Pancreas (tissue), 10 donors: Measurements from ENCODE around the gene SPTB. TPM values are rescaled to one million over a fixed set of nuclear protein-coding genes. Genes with fewer than 3 reads are reported as not detected.

Source experiments
- ATAC-seq, 4 donors: fragments of 200-7000 bp; cut with Tn5 transposase; one replicate each; pipeline versions ENCODE4 v1.8.0 to v1.9.1; 2020; ENCODE audit warnings: mild to moderate bottlenecking in 4 of 4, moderate library complexity in 4 of 4
- DNase-seq, 6 donors: peaks; one replicate each; pipeline ENCODE4 v3.0.0-alpha.2; 2020
- FAIRE-seq: peaks from 2 replicates; lab custom pipeline; 2012; peaks lifted over from hg19 to GRCh38; lab: Jason Lieb, UNC
- H3K27ac ChIP-seq, 4 donors: fragments of 200-600 bp; sonication (generic); 1 replicate in 3 of 4; 2 replicates in 1 of 4; pipeline versions ENCODE4 v1.5.0 to v1.8.0; 2020
- H3K27me3 ChIP-seq, 4 donors: fragments of 200-600 bp; one replicate each; pipeline ENCODE4 v1.8.0; 2021
- H3K36me3 ChIP-seq, 3 donors: fragments of 200-600 bp; sonication (generic) in 1 of 3; one replicate each; pipeline versions ENCODE4 v1.5.0 to v1.8.0; 2020 to 2021
- H3K4me1 ChIP-seq, 3 donors: fragments of 200-600 bp; one replicate each; pipeline ENCODE4 v1.8.0; 2021
- H3K4me3 ChIP-seq, 4 donors: fragments of 200-600 bp; sonication (generic) in 2 of 4; one replicate each; pipeline versions ENCODE4 v1.5.0 to v1.8.0; 2020 to 2021
- H3K9me3 ChIP-seq, 4 donors: fragments of 200-600 bp; one replicate each; pipeline ENCODE4 v1.8.0; 2021
- WGBS, 2 donors: extraction: QIAGEN DNeasy Blood & Tissue Kit; methylation state at CpG; one replicate each; pipeline ENCODE4 v1.1.7; 2013; 5-methylcytosine and 5-hydroxymethylcytosine counted together
- intact Hi-C, 3 donors: fragments of 100-400 bp; cut with DNase I; formaldehyde crosslinking; loops; one replicate each; pipeline versions ENCODE4 v1.11.1 to v1.14.2; 2022
- polyA plus RNA-seq, 2 donors: library from polyadenylated mRNA; stranded (reverse); fragments of 200-250 nt; gene quantifications; one replicate each; pipeline ENCODE4 v1.2.3, GENCODE V29; 2013
- total RNA-seq, 6 donors: library from RNA; stranded (reverse); fragmentation: NEBNext Ultra II Directional in 4 of 6; extraction: Animal tissue kit (Norgen Biotek cat#: 25700) in 4 of 6; gene quantifications; one replicate each; pipeline versions ENCODE4 v1.2.1 to v1.2.4, GENCODE V29; 2021 to 2023
- TF ChIP-seq, protein P1 (sequence below), 4 donors: fragments of 200-600 bp; sonication (generic) in 3 of 4; IDR thresholded peaks; one replicate each; pipeline versions ENCODE4 v1.5.0 to v1.8.0; 2021; ENCODE audit warnings: antibody characterized with exemption in 4 of 4
- donor health status: healthy with polysubstance abuse.
- donor health status: DM: no; HTN: no; CAD: no; lungs with moderate emphysema.
- donor health status: DM: no; HTN: no; CAD: no.
- donor health status: control.
- donor health status: control.
- donor health status: Bipolar disorder and iron deficiency.
- donor health status: DM: yes; HTN: yes; CAD: no.
- donor health status: DM: no; HTN: no; CAD: no.
- donor health status: DM: no; HTN: no; CAD: no.
- donor health status: DM: yes; HTN: yes; CAD: no.

The SPTB gene
- total and polyA plus RNA-seq, 8 donors, result 0.73 to 6.5 (median 2.8) TPM

DNA sequence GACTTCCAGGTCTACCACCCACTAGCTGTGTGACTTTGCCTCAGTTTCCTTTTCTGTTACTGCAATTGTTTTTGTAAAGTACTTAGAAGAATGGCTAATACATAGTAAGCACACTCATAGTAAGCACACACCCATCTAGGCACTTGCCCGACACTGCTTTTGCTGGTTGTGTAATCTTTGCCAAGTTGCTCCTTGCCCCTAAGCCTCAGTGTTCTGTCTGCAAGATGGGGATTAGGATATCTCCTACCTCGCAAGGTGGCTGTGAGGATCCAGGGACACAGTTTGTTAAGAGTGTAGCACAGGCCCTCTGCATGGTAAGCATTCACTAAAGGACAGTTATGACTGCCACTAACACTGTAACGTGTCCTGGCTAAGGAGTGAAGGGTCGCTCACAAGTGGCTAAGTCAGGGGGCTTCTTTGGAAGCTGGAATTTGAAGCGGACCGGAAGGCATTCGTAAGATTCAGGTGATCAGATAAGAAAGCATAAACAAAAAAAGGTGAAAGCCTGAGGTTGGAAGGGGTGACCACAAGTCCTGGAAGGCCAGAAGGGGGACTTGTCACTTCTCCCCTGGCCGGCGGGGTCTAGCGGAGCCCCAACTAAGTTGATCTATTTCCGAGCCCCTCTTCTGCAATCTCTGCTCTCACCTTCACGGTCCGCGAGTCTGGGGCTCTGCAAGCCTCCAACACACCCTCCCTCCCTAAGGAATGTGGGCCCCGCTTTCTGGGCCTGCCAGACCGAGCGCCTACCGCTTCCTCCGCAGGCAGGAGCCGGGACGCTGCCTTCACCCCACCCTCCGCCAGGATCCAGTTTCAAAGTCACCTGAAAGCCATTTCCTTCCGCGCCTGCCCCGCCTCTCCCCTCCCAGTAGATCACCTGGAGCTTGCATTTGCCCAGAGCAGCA lies 177.0 kb downstream of the SPTB start:
- FAIRE-seq, result no peak
- no peaks in the 10 kb centered on the region for H3K27me3 ChIP-seq
- WGBS, 2 donors, result 26 to 35% methylated on average over 24 to 25 of the region's 25 CpGs
- H3K9me3 ChIP-seq, result no peaks in the 10 kb centered on the region
- H3K4me1 ChIP-seq, result peaks cover 21 to 31% (median 31%) of the 10 kb centered on the region in 3 donors
- H3K27ac ChIP-seq, result peak overlapping the region; percentile 83 to 94 (median 88)
- intact Hi-C loops, result no loop called here
- TF ChIP-seq, protein P1, sequence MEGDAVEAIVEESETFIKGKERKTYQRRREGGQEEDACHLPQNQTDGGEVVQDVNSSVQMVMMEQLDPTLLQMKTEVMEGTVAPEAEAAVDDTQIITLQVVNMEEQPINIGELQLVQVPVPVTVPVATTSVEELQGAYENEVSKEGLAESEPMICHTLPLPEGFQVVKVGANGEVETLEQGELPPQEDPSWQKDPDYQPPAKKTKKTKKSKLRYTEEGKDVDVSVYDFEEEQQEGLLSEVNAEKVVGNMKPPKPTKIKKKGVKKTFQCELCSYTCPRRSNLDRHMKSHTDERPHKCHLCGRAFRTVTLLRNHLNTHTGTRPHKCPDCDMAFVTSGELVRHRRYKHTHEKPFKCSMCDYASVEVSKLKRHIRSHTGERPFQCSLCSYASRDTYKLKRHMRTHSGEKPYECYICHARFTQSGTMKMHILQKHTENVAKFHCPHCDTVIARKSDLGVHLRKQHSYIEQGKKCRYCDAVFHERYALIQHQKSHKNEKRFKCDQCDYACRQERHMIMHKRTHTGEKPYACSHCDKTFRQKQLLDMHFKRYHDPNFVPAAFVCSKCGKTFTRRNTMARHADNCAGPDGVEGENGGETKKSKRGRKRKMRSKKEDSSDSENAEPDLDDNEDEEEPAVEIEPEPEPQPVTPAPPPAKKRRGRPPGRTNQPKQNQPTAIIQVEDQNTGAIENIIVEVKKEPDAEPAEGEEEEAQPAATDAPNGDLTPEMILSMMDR (IDR thresholded peaks at IDR 0.05), result no peak
- peak; percentile 72 to 87 (median 80) for DNase-seq
- ATAC-seq, result peak; percentile 49 to 66 (median 57)
- H3K4me3 ChIP-seq, result peak overlapping the region in 2 of 4 donors; percentile 69 to 87
- H3K36me3 ChIP-seq, result no peaks in the 10 kb centered on the region

DNA sequence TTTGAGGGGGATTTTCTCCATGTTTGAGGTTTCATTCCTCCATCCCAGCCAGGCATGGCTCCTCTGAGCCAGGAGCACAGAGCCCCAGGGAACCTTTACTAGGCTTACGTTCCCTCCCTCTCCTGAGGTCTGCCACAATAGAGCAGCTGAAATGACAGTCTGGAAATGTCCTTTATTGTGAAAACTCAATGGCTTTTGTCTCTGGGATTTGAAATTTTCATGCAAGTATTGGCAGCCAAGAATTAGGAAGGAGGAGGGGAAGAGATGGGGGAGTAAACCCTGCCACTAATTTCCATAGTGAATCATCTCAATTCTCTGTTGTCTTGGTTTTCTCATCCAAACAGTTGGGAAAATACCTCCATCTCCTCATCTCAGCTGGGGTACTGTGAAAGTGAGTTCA lies 178.0 kb downstream of the SPTB start:
- H3K36me3 ChIP-seq, result no peaks in the 10 kb centered on the region
- 88 to 93% methylated on average over 1 of the region's 1 CpG for WGBS, 2 donors
- no peak for ATAC-seq
- no peaks in the 10 kb centered on the region for H3K9me3 ChIP-seq
- H3K4me3 ChIP-seq, result no peak overlapping the region
- no peak for DNase-seq
- no peaks in the 10 kb centered on the region for H3K27me3 ChIP-seq
- TF ChIP-seq, protein P1 (IDR thresholded peaks at IDR 0.05), result no peak
- intact Hi-C loops, result no loop called here
- H3K27ac ChIP-seq, result no peak overlapping the region
- H3K4me1 ChIP-seq, result peaks cover 10 to 21% (median 20%) of the 10 kb centered on the region in 3 donors
- FAIRE-seq, result no peak

DNA sequence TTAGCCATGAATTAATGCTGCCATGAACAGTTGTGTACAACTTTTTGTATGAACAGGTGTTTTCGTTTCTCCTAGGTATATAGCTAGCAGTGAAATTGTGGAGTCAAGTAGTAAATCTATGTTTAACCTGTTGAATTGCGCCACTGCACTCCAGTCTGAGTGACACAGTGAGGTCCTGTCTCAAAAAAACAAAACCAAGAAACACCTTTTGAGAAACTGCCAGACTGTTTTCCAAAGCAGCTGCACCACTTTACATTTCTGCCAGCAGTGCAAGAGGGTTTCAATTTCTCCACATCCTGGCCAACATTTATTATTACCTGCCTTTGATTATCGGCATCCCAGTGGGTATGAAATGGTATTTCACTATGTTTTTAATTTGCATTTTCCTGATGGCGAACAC lies 178.8 kb downstream of the SPTB start:
- 74 to 79% methylated on average over 4 of the region's 4 CpGs for WGBS, 2 donors
- H3K27ac ChIP-seq, result no peak overlapping the region
- TF ChIP-seq, protein P1 (IDR thresholded peaks at IDR 0.05), result no peak
- intact Hi-C loops, result no loop called here
- H3K27me3 ChIP-seq, result no peaks in the 10 kb centered on the region
- DNase-seq, result no peak
- FAIRE-seq, result no peak
- no peaks in the 10 kb centered on the region for H3K9me3 ChIP-seq
- H3K4me3 ChIP-seq, result no peak overlapping the region
- H3K4me1 ChIP-seq, result peaks cover 5 to 20% (median 12%) of the 10 kb centered on the region in 3 donors
- no peaks in the 10 kb centered on the region for H3K36me3 ChIP-seq
- ATAC-seq, result no peak

DNA sequence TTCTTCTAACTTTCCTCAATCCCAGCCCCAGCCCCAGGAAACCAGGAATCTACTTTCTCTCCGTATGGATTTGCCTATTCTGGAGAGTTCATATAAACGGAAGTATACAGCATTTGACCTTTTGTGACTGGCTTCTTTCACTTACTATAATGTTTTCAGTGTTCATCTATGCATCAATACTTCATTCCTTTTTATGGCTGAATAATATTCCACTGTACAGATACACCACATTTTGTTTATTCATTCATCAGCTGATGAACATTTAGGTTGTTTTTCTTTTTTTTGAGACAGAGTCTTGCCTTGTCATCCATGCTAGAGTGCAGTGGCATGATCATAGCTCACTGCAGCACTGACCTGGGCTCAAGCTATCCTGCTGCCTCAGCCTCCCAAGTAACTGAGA lies 179.4 kb downstream of the SPTB start:
- Histone ChIP-seq H3K4me3 (no peak overlapping the region), H3K27me3 (no peaks in the 10 kb centered on the region), H3K4me1 (peaks cover 4 to 20% (median 11%) of the 10 kb centered on the region in 3 donors), H3K9me3 (no peaks in the 10 kb centered on the region), H3K27ac (no peak overlapping the region), H3K36me3 (no peaks in the 10 kb centered on the region)
- WGBS, 2 donors, result 78 to 85% methylated on average over 2 of the region's 2 CpGs
- DNase-seq, result no peak
- TF ChIP-seq, protein P1 (IDR thresholded peaks at IDR 0.05), result no peak
- FAIRE-seq, result no peak
- intact Hi-C loops, result no loop called here
- ATAC-seq, result no peak

GRCh38 chr14:64698903-64699302 lies 180.8 kb downstream of the SPTB start:
- FAIRE-seq, result peak; percentile 78

More at GRCh38 chr14:64698903-64699302, 180.8 kb downstream of the SPTB start:
- peak; percentile 41 to 68 (median 54) for ATAC-seq
- Histone ChIP-seq H3K27ac (peak overlapping the region in 2 of 4 donors; percentile 25 to 56), H3K27me3 (no peaks in the 10 kb centered on the region), H3K9me3 (no peaks in the 10 kb centered on the region), H3K4me3 (no peak overlapping the region), H3K4me1 (peaks cover 4 to 20% (median 11%) of the 10 kb centered on the region in 3 donors), H3K36me3 (no peaks in the 10 kb centered on the region)
- DNase-seq, result peak in 3 of 6 donors; percentile 43 to 53 (median 49)
- TF ChIP-seq, protein P1 (IDR thresholded peaks at IDR 0.05), result no peak
- intact Hi-C loops, result no loop called here
- WGBS, 2 donors, result 3 to 12% methylated on average over 7 of the region's 7 CpGs
